Measurements from ENCODE around the gene LEF1. TPM values are rescaled to one million over a fixed set of nuclear protein-coding genes. Genes with fewer than 3 reads are reported as not detected.

Gene LEF1
- total and polyA plus RNA-seq, 11 donors, result 0.08 to 3.0 (median 0.91) TPM; not detected in 1

GRCh38 chr4:108142870-108143269, 25.9 kb downstream of the LEF1 start:
- ATAC-seq (no peak), DNase-seq (no peak)
- 82 to 91% (median 88%) methylated on average over 2 of the region's 2 CpGs for WGBS, 4 donors
- no peak overlapping the region for H3K27ac ChIP-seq
- H3K27me3 ChIP-seq, result peaks cover 0 to 3% (median 0%) of the 10 kb centered on the region in 9 donors
- intact Hi-C loops (cut with DNase I), result no loop called here
- no peaks in the 10 kb centered on the region for H3K36me3 ChIP-seq
- TF ChIP-seq POLR2A (IDR thresholded peaks at IDR 0.05), result no peak
- TF ChIP-seq, protein P1, sequence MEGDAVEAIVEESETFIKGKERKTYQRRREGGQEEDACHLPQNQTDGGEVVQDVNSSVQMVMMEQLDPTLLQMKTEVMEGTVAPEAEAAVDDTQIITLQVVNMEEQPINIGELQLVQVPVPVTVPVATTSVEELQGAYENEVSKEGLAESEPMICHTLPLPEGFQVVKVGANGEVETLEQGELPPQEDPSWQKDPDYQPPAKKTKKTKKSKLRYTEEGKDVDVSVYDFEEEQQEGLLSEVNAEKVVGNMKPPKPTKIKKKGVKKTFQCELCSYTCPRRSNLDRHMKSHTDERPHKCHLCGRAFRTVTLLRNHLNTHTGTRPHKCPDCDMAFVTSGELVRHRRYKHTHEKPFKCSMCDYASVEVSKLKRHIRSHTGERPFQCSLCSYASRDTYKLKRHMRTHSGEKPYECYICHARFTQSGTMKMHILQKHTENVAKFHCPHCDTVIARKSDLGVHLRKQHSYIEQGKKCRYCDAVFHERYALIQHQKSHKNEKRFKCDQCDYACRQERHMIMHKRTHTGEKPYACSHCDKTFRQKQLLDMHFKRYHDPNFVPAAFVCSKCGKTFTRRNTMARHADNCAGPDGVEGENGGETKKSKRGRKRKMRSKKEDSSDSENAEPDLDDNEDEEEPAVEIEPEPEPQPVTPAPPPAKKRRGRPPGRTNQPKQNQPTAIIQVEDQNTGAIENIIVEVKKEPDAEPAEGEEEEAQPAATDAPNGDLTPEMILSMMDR (IDR thresholded peaks at IDR 0.05), result no peak
- no peak overlapping the region for H3K4me3 ChIP-seq
- peaks cover 0 to 1% (median 0%) of the 10 kb centered on the region in 12 donors for H3K9me3 ChIP-seq
- H3K4me1 ChIP-seq, result peaks cover 0 to 5% (median 0%) of the 10 kb centered on the region in 12 donors

GRCh38 chr4:108141213-108141950, 27.4 kb downstream of the LEF1 start:
- Histone ChIP-seq H3K36me3 (no peaks in the 10 kb centered on the region), H3K27me3 (peaks cover 0 to 3% (median 0%) of the 10 kb centered on the region in 9 donors), H3K4me1 (peaks cover 0 to 5% (median 0%) of the 10 kb centered on the region in 12 donors), H3K27ac (no peak overlapping the region), H3K4me3 (no peak overlapping the region), H3K9me3 (peaks cover 0 to 1% (median 0%) of the 10 kb centered on the region in 12 donors)
- intact Hi-C loops (cut with DNase I), result no loop called here
- no peak for ATAC-seq
- TF ChIP-seq POLR2A (IDR thresholded peaks at IDR 0.05), result no peak
- TF ChIP-seq, protein P1 (IDR thresholded peaks at IDR 0.05), result no peak
- DNase-seq, result no peak
- WGBS, 4 donors, result 89 to 92% (median 91%) methylated on average over 12 of the region's 12 CpGs

GRCh38 chr4:108140328-108140727, 28.4 kb downstream of the LEF1 start:
- H3K4me1 ChIP-seq, result peaks cover 0 to 5% (median 0%) of the 10 kb centered on the region in 12 donors
- no peak for ATAC-seq
- peaks cover 0 to 3% (median 0%) of the 10 kb centered on the region in 9 donors for H3K27me3 ChIP-seq
- TF ChIP-seq, protein P1 (IDR thresholded peaks at IDR 0.05), result no peak
- TF ChIP-seq POLR2A (IDR thresholded peaks at IDR 0.05), result no peak
- H3K4me3 ChIP-seq, result no peak overlapping the region
- WGBS, 4 donors, result 72 to 78% (median 75%) methylated on average over 7 of the region's 7 CpGs
- DNase-seq, result no peak
- H3K9me3 ChIP-seq, result peaks cover 0 to 1% (median 0%) of the 10 kb centered on the region in 12 donors
- no peak overlapping the region for H3K27ac ChIP-seq
- no peaks in the 10 kb centered on the region for H3K36me3 ChIP-seq
- intact Hi-C loops (cut with DNase I), result no loop called here

DNA sequence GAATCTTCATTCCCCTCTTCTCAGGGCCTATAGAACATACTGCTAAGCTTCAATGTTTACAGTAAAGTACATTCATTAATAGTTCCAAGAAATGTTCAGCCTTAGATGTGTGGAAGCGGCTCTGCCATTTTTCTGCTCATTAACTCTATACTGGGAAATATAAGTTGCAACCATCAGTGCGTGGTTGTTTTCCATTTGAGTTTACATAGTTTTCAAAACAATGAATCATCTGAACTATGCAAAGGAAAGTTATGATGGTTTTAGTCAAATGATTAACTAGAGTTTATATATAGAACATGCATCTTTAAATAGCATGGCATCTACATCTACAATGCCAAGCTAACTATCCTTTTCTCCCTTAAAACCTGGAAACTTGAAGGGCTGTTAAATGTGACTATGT, 29.6 kb downstream of the LEF1 start:
- TF ChIP-seq, protein P1 (IDR thresholded peaks at IDR 0.05), result no peak
- no peak for TF ChIP-seq POLR2A (IDR thresholded peaks at IDR 0.05)
- Histone ChIP-seq H3K36me3 (no peaks in the 10 kb centered on the region), H3K27ac (no peak overlapping the region), H3K27me3 (peaks cover 0 to 3% (median 0%) of the 10 kb centered on the region in 9 donors), H3K9me3 (peaks cover 0 to 1% (median 0%) of the 10 kb centered on the region in 12 donors), H3K4me3 (no peak overlapping the region), H3K4me1 (peaks cover 0 to 5% (median 0%) of the 10 kb centered on the region in 12 donors)
- intact Hi-C loops (cut with DNase I), result no loop called here
- no peak for DNase-seq
- ATAC-seq, result no peak
- WGBS, 4 donors, result 88 to 95% (median 94%) methylated on average over 2 of the region's 2 CpGs

Measured in heart left ventricle (tissue), 16 donors.